H7 (cell line): ENCODE data around the gene BPIFB3. TPM values are rescaled to one million over a fixed set of nuclear protein-coding genes. Genes with fewer than 3 reads are reported as not detected.
"Not testable (repeated sequence)": the region's sequence is repeated elsewhere in the genome, so short reads cannot be mapped to it uniquely, and the experiment has no call there.

Source experiments
- DNase-seq: peaks from one replicate; pipeline ENCODE4 v3.0.0; 2012
- H3K27me3 ChIP-seq: 2 replicates; pipeline ENCODE4 v1.6.0; 2011; ENCODE audit warnings: mild to moderate bottlenecking, low read length; ENCODE audit not compliant: control insufficient read depth, insufficient read depth
- H3K36me3 ChIP-seq: replicated peaks from 2 replicates; pipeline ENCODE4 v1.5.1; 2011; ENCODE audit warnings: low read length; ENCODE audit not compliant: control insufficient read depth, insufficient read depth
- H3K4me3 ChIP-seq: 2 replicates; pipeline ENCODE4 v1.5.1; 2011; ENCODE audit warnings: low read depth, mild to moderate bottlenecking, control low read depth, low read length, moderate library complexity; ENCODE audit not compliant: insufficient read depth
- total RNA-seq: library from RNA; depleted of rRNA; stranded (reverse); fragments of >200 nt; shearing (Covaris generic); gene quantifications from 2 replicates; pipeline ENCODE4 v1.2.3, GENCODE V29; 2014

Gene BPIFB3
- total RNA-seq, 1 experiment from 2014 or later, result not detected

DNA sequence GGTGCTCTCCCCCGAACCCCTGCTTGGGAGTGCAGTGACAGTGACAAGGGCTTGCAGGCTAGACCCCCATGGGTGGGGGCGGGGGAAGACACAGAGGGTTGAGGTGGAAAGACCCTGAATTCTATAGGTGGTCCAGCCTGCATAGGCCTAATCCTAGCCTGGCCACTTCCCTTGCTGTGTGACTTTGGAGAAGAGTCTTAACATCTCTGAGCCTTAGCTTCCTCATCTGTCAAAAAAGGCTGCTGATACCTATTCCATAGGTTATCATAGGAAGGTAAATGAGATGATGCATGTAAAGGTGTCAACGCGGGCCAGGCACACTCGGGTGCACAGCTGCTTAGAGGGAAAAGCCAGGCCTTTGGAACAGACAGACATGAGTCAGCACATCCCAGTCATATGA is 41.5 kb downstream of the BPIFB3 start:
- Histone ChIP-seq H3K4me3 (no peak overlapping the region), H3K36me3 (no peaks in the 10 kb centered on the region), H3K27me3 (no peaks in the 10 kb centered on the region)
- no peak for DNase-seq

- not testable (repeated sequence) for H3K27me3 ChIP-seq, H3K36me3 ChIP-seq, H3K4me3 ChIP-seq
- peak; percentile 92 for DNase-seq
Observed at GRCh38 chr20:33095902-33096584, 42.3 kb downstream of the BPIFB3 start.

GRCh38 chr20:33097001-33097400 is 43.3 kb downstream of the BPIFB3 start:
- Histone ChIP-seq H3K27me3 (no peaks in the 10 kb centered on the region), H3K4me3 (no peak overlapping the region), H3K36me3 (no peaks in the 10 kb centered on the region)
- DNase-seq, result no peak

DNA sequence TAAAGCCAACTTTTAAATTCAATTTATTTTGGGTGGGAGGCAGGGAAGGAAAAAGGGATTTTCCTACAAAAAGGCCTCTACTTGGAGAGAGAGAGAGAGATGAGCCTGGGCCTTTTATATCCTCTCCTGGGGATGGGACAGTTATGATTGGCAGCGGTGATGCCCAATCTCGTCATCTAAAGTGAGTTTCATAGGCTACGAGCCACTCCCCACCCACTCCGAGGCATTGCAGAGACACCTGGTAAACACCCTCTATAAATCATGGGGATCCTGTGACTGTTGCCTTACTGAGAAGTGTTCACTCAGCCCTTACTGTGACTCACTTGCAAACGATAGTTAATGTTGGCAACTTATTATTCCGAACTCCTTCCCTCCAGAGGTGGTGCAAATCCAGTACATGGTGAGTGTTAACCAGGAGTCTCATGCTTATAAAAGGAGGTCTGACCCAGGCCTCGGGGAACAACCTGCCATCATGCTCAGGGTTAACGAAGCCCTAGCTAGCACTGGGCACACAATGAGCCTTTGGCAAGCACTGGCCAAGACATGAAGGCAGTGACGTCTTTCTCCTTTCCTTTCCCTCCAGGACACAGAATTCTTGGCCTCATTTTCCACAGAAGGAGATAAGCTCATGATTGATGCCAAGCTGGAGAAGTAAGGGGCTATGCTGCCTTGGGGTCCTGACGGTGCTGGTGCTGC is 46.3 kb downstream of the BPIFB3 start:
- no peak overlapping the region for H3K4me3 ChIP-seq
- no peak for DNase-seq
- no peaks in the 10 kb centered on the region for H3K36me3 ChIP-seq
- no peaks in the 10 kb centered on the region for H3K27me3 ChIP-seq

- H3K4me3 ChIP-seq, result no peak overlapping the region
- no peak for DNase-seq
Observed at GRCh38 chr20:33103556-33103955, 49.9 kb downstream of the BPIFB3 start.

GRCh38 chr20:33104336-33104735 is 50.6 kb downstream of the BPIFB3 start:
- DNase-seq, result no peak
- H3K36me3 ChIP-seq, result no peaks in the 10 kb centered on the region
- no peak overlapping the region for H3K4me3 ChIP-seq
- no peaks in the 10 kb centered on the region for H3K27me3 ChIP-seq

More at GRCh38 chr20:33103556-33103955, 49.9 kb downstream of the BPIFB3 start:
- no peaks in the 10 kb centered on the region for H3K27me3 ChIP-seq
- no peaks in the 10 kb centered on the region for H3K36me3 ChIP-seq

- no peak for DNase-seq
- H3K4me3 ChIP-seq, result no peak overlapping the region
- H3K36me3 ChIP-seq, result no peaks in the 10 kb centered on the region
- no peaks in the 10 kb centered on the region for H3K27me3 ChIP-seq
Observed at GRCh38 chr20:33105316-33105924, 51.7 kb downstream of the BPIFB3 start.

- H3K4me3 ChIP-seq, DNase-seq: not testable (repeated sequence)
Observed at GRCh38 chr20:33106058-33106620, 52.4 kb downstream of the BPIFB3 start.

GRCh38 chr20:33108661-33109060 is 55.0 kb downstream of the BPIFB3 start:
- no peak for DNase-seq
- H3K4me3 ChIP-seq, result no peak overlapping the region
- no peaks in the 10 kb centered on the region for H3K36me3 ChIP-seq
- no peaks in the 10 kb centered on the region for H3K27me3 ChIP-seq

More at GRCh38 chr20:33106058-33106620, 52.4 kb downstream of the BPIFB3 start:
- not testable (repeated sequence) for H3K27me3 ChIP-seq, H3K36me3 ChIP-seq

DNA sequence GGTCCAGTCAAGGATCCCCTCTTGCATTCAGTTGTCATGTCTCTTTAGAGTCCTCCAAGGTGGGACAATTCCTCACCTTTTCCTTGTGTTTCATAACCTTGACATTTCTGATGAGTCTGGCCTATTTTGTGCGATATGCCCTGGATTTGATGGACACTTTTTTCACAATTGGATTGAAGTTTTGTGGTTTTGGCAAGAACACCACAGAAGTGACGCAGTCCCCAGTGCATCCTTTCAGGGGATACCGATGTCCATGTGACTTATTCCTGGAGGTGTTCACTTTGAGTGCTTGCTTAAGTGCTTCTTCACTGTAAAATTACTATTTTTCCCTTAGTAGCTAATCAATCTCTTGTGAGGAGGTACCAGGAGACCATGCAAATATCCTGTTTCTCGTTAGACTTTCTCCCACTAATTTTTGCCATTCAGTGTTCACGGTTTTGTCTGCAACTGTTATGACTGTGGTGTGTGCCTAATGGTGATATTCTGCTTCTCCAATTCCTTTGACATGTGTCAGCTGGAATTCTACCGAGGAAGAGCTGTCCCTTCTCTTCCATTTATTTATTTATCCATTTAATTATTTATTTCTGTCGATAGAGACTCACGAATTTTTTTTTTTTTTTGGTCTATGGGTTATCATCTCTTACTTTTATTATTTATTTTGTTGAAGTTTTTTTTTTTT is 56.6 kb downstream of the BPIFB3 start:
- Histone ChIP-seq H3K4me3 (no peak overlapping the region), H3K27me3 (no peaks in the 10 kb centered on the region), H3K36me3 (no peaks in the 10 kb centered on the region)
- no peak for DNase-seq

DNA sequence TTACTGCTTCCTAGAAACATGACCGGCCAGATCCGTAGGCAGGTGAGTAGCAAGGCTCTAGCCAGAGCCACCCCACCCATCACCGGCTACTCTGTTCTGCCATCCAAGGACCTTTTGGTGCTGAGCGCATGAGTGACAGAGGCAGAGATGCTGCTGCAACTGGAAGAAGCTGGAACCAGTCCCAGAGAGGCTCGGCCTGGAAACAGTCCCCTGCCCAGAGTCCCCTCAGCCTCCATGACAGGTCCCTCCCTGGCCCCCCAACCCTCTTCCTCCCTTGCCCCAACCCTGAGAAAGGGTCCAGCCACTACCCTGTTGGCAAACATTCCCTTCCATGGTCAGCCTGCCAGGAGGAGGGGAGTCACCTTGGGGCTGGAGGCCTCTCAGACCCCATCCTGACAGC is 57.6 kb downstream of the BPIFB3 start:
- H3K36me3 ChIP-seq, result no peaks in the 10 kb centered on the region
- no peak overlapping the region for H3K4me3 ChIP-seq
- H3K27me3 ChIP-seq, result no peaks in the 10 kb centered on the region
- no peak for DNase-seq

- Histone ChIP-seq H3K36me3 (no peaks in the 10 kb centered on the region), H3K27me3 (no peaks in the 10 kb centered on the region), H3K4me3 (no peak overlapping the region)
- no peak for DNase-seq
Observed at GRCh38 chr20:33112547-33113386, 59.1 kb downstream of the BPIFB3 start.

DNA sequence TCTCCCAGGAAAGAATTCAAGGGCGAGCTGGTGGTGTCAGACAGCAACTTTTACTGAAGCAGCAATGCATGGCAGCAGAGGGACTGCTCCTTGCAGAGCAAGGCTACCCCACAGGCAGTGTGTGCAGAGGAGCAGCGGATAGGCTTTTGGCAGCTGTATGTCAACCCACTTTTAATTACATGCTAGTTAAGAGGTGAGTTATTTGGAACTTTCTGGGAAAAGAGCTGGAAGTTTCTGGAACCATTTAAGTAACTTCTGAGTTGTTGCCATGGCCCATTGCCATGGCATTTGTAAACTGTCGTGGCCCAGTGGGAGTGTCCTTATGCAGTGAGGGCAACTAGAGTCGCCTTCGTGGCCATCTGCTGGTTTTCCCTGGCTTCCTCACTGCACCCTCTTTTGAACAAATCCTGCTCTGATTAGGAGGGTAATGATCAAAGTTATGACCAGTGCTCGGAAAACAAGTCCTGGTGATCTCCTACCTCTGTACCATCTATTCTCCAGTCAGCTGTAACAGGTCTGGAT is 59.7 kb downstream of the BPIFB3 start:
- no peaks in the 10 kb centered on the region for H3K36me3 ChIP-seq
- no peaks in the 10 kb centered on the region for H3K27me3 ChIP-seq
- H3K4me3 ChIP-seq, result no peak overlapping the region
- no peak for DNase-seq
